Activated T-cell treated with anti-CD3 and anti-CD28 coated beads for 24 hours (primary cell): ENCODE results near the gene IAH1.

ENCODE experiments used
- DNase-seq: peaks from one replicate; pipeline ENCODE4 v3.0.0-alpha.2; 2020; ENCODE audit warnings: low read depth

Gene IAH1

GRCh38 chr2:9527995-9528787 is 53.8 kb downstream of the IAH1 start:
- no peak for DNase-seq

- no peak for DNase-seq
These were observed 58.1 kb downstream of the IAH1 start for GRCh38 chr2:9532421-9532820.

- DNase-seq: no peak
These were observed 59.3 kb downstream of the IAH1 start for GRCh38 chr2:9533663-9534062.

- no peak for DNase-seq
These were observed 60.8 kb downstream of the IAH1 start for GRCh38 chr2:9535177-9535576.

GRCh38 chr2:9536504-9536903 is 62.2 kb downstream of the IAH1 start:
- DNase-seq: no peak

- DNase-seq: no peak
These were observed 63.7 kb downstream of the IAH1 start for GRCh38 chr2:9538000-9538507.
